OCI-LY3 (cell line): ENCODE results near the gene TAF11L5.
"Not testable (repeated sequence)": the region's sequence is repeated elsewhere in the genome, so short reads cannot be mapped to it uniquely, and the experiment has no call there.

ENCODE experiments used
- EZH2phosphoT487 ChIP-seq: fragments of 200-600 bp; shearing (Covaris generic); IDR thresholded peaks from 2 replicates; pipeline ENCODE4 v1.6.1; 2018; ENCODE audit warnings: antibody characterized with exemption, mixed run types, low read depth
- TF ChIP-seq, protein P1 (sequence below): fragments of 200-600, 300-600 bp; sonication (generic); IDR thresholded peaks from 2 replicates; pipeline ENCODE4 v1.5.1; 2014; ENCODE audit warnings: antibody characterized with exemption, low read length, low read depth

GRCh38 chr5:17519508-17519907 is 5.5 kb upstream of the TAF11L5 start:
- not testable (repeated sequence) for TF ChIP-seq EZH2phosphoT487
- TF ChIP-seq, protein P1, sequence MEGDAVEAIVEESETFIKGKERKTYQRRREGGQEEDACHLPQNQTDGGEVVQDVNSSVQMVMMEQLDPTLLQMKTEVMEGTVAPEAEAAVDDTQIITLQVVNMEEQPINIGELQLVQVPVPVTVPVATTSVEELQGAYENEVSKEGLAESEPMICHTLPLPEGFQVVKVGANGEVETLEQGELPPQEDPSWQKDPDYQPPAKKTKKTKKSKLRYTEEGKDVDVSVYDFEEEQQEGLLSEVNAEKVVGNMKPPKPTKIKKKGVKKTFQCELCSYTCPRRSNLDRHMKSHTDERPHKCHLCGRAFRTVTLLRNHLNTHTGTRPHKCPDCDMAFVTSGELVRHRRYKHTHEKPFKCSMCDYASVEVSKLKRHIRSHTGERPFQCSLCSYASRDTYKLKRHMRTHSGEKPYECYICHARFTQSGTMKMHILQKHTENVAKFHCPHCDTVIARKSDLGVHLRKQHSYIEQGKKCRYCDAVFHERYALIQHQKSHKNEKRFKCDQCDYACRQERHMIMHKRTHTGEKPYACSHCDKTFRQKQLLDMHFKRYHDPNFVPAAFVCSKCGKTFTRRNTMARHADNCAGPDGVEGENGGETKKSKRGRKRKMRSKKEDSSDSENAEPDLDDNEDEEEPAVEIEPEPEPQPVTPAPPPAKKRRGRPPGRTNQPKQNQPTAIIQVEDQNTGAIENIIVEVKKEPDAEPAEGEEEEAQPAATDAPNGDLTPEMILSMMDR, result not testable (repeated sequence)
